ENCODE measurements around the gene SYN1. TPM values are rescaled to one million over a fixed set of nuclear protein-coding genes. Genes with fewer than 3 reads are reported as not detected.

SYN1 gene
- total RNA-seq, 1 donor from 2014 or later = 0.26 TPM

GRCh38 chrX:47621851-47622250, 2.2 kb upstream of the SYN1 start:
- FAIRE-seq = no peak
- no peak for DNase-seq (ENCODE audit: low read depth)
- Histone ChIP-seq H3K27me3 (ENCODE audit: control insufficient read depth, insufficient read depth, low read length) (no peaks in the 10 kb centered on the region), H3K4me3 (ENCODE audit: low read depth, low read length) (no peak overlapping the region), H3K36me3 (ENCODE audit: control insufficient read depth, insufficient read depth, low read length) (no peaks in the 10 kb centered on the region)
- no peak for TF ChIP-seq CTCF (IDR thresholded peaks at IDR 0.05; ENCODE audit: insufficient read depth, low read length, severe bottlenecking)

- H3K36me3 ChIP-seq (ENCODE audit: control insufficient read depth, insufficient read depth, low read length) = no peaks in the 10 kb centered on the region
- H3K4me3 ChIP-seq (ENCODE audit: low read depth, low read length) = no peak overlapping the region
- DNase-seq (ENCODE audit: low read depth) = no peak
- FAIRE-seq = no peak
- no peak for TF ChIP-seq CTCF (IDR thresholded peaks at IDR 0.05; ENCODE audit: insufficient read depth, low read length, severe bottlenecking)
- H3K27me3 ChIP-seq (ENCODE audit: control insufficient read depth, insufficient read depth, low read length) = no peaks in the 10 kb centered on the region
These were observed 637 bp upstream of the SYN1 start for GRCh38 chrX:47620303-47620685.

GRCh38 chrX:47618923-47619485, 653 bp downstream of the SYN1 start:
- TF ChIP-seq CTCF (IDR thresholded peaks at IDR 0.05; ENCODE audit: insufficient read depth, low read length, severe bottlenecking) = no peak
- H3K27me3 ChIP-seq (ENCODE audit: control insufficient read depth, insufficient read depth, low read length) = no peaks in the 10 kb centered on the region
- FAIRE-seq = no peak
- no peak overlapping the region for H3K4me3 ChIP-seq (ENCODE audit: low read depth, low read length)
- no peaks in the 10 kb centered on the region for H3K36me3 ChIP-seq (ENCODE audit: control insufficient read depth, insufficient read depth, low read length)
- DNase-seq (ENCODE audit: low read depth) = no peak

- TF ChIP-seq CTCF (IDR thresholded peaks at IDR 0.05; ENCODE audit: insufficient read depth, low read length, severe bottlenecking) = no peak
- FAIRE-seq (no peak), DNase-seq (ENCODE audit: low read depth) (no peak)
- no peaks in the 10 kb centered on the region for H3K36me3 ChIP-seq (ENCODE audit: control insufficient read depth, insufficient read depth, low read length)
- no peaks in the 10 kb centered on the region for H3K27me3 ChIP-seq (ENCODE audit: control insufficient read depth, insufficient read depth, low read length)
- no peak overlapping the region for H3K4me3 ChIP-seq (ENCODE audit: low read depth, low read length)
These were observed 5.0 kb downstream of the SYN1 start for GRCh38 chrX:47614618-47615017.

GRCh38 chrX:47613082-47613481, 6.6 kb downstream of the SYN1 start:
- Histone ChIP-seq H3K36me3 (ENCODE audit: control insufficient read depth, insufficient read depth, low read length) (no peaks in the 10 kb centered on the region), H3K27me3 (ENCODE audit: control insufficient read depth, insufficient read depth, low read length) (no peaks in the 10 kb centered on the region), H3K4me3 (ENCODE audit: low read depth, low read length) (no peak overlapping the region)
- peak; percentile 40 for FAIRE-seq
- DNase-seq (ENCODE audit: low read depth) = no peak
- no peak for TF ChIP-seq CTCF (IDR thresholded peaks at IDR 0.05; ENCODE audit: insufficient read depth, low read length, severe bottlenecking)

GRCh38 chrX:47612418-47612817, 7.2 kb downstream of the SYN1 start:
- no peak for DNase-seq (ENCODE audit: low read depth)

More at GRCh38 chrX:47612418-47612817, 7.2 kb downstream of the SYN1 start:
- H3K4me3 ChIP-seq (ENCODE audit: low read depth, low read length) = no peak overlapping the region
- no peaks in the 10 kb centered on the region for H3K27me3 ChIP-seq (ENCODE audit: control insufficient read depth, insufficient read depth, low read length)
- H3K36me3 ChIP-seq (ENCODE audit: control insufficient read depth, insufficient read depth, low read length) = no peaks in the 10 kb centered on the region
- no peak for FAIRE-seq
- TF ChIP-seq CTCF (IDR thresholded peaks at IDR 0.05; ENCODE audit: insufficient read depth, low read length, severe bottlenecking) = no peak
